ENCODE measurements around the gene CDC23.

DNA sequence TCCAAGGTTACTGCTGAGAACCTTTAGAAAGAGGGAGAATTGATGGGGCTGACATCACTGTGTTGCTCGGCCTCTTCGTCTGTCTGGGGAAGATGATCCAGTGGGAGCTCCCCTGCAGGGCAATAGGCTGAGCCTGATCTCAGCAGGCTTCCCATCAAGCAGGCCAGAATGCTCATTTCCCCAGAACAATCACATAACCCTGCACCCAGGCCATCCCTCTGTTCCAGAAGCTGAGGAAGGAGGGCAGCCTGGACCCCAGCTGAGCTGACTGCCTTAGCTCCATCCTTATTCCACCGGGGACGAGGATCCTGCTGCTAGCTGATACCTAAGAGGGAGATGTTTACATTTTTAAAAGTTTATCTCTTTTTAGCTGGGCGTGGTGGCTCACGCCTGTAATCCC is 11.6 kb upstream of the CDC23 start:
- TF ChIP-seq, protein P1, sequence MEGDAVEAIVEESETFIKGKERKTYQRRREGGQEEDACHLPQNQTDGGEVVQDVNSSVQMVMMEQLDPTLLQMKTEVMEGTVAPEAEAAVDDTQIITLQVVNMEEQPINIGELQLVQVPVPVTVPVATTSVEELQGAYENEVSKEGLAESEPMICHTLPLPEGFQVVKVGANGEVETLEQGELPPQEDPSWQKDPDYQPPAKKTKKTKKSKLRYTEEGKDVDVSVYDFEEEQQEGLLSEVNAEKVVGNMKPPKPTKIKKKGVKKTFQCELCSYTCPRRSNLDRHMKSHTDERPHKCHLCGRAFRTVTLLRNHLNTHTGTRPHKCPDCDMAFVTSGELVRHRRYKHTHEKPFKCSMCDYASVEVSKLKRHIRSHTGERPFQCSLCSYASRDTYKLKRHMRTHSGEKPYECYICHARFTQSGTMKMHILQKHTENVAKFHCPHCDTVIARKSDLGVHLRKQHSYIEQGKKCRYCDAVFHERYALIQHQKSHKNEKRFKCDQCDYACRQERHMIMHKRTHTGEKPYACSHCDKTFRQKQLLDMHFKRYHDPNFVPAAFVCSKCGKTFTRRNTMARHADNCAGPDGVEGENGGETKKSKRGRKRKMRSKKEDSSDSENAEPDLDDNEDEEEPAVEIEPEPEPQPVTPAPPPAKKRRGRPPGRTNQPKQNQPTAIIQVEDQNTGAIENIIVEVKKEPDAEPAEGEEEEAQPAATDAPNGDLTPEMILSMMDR (IDR thresholded peaks at IDR 0.05 in 4 of 5, conservative IDR thresholded peaks at IDR 0.05 in 1 of 5), result no peak
- no peak for TF ChIP-seq POLR2A (IDR thresholded peaks at IDR 0.05)
